Astrocyte of the hippocampus (primary cell): ENCODE data around the gene PKP2.

Source experiments
- DNase-seq: peaks from one replicate; pipeline ENCODE4 v3.0.0; 2011; ENCODE audit warnings: low read depth, low spot score

The PKP2 gene

GRCh38 chr12:32809846-32810245 is 86.7 kb downstream of the PKP2 start:
- DNase-seq: no peak

GRCh38 chr12:32809196-32809595 is 87.4 kb downstream of the PKP2 start:
- DNase-seq: peak; percentile 24

- no peak for DNase-seq
These were observed 92.3 kb downstream of the PKP2 start for GRCh38 chr12:32804301-32804700.

GRCh38 chr12:32801269-32801980 is 95.2 kb downstream of the PKP2 start:
- no peak for DNase-seq

GRCh38 chr12:32794281-32794680 is 102.3 kb downstream of the PKP2 start:
- DNase-seq: no peak

GRCh38 chr12:32789916-32790315 is 106.7 kb downstream of the PKP2 start:
- no peak for DNase-seq

GRCh38 chr12:32789446-32789845 is 107.1 kb downstream of the PKP2 start:
- no peak for DNase-seq

- DNase-seq: no peak
These were observed 108.2 kb downstream of the PKP2 start for GRCh38 chr12:32788405-32788804.

GRCh38 chr12:32785557-32785956 is 111.0 kb downstream of the PKP2 start:
- DNase-seq: no peak

GRCh38 chr12:32783029-32783428 is 113.5 kb downstream of the PKP2 start:
- no peak for DNase-seq

GRCh38 chr12:32780071-32780470 is 116.5 kb downstream of the PKP2 start:
- DNase-seq: peak; percentile 44

GRCh38 chr12:32777691-32778175 is 118.8 kb downstream of the PKP2 start:
- DNase-seq: no peak

- no peak for DNase-seq
These were observed 119.4 kb downstream of the PKP2 start for GRCh38 chr12:32777159-32777558.

- no peak for DNase-seq
These were observed 120.3 kb downstream of the PKP2 start for GRCh38 chr12:32776258-32776657.

- no peak for DNase-seq
These were observed 122.9 kb downstream of the PKP2 start for GRCh38 chr12:32773691-32774090.

- no peak for DNase-seq
These were observed 126.4 kb downstream of the PKP2 start for GRCh38 chr12:32770141-32770540.

- DNase-seq: no peak
These were observed 128.1 kb downstream of the PKP2 start for GRCh38 chr12:32768518-32768917.

GRCh38 chr12:32765906-32766305 is 130.7 kb downstream of the PKP2 start:
- DNase-seq: peak; percentile 25

- no peak for DNase-seq
These were observed 134.9 kb downstream of the PKP2 start for GRCh38 chr12:32761716-32762115.

GRCh38 chr12:32757157-32757556 is 139.4 kb downstream of the PKP2 start:
- DNase-seq: no peak

- DNase-seq: no peak
These were observed 140.0 kb downstream of the PKP2 start for GRCh38 chr12:32756476-32757066.

- peak; percentile 98 for DNase-seq
These were observed 140.7 kb downstream of the PKP2 start, which contains the start of gene YARS2 for GRCh38 chr12:32755654-32756475. Gene YARS2 (minus strand): TSS chr12:32755897. CDS start chr12:32755874, 23 bp downstream.
